HFF-Myc (cell line): ENCODE measurements around the gene FLT1.

Source experiments
- DNase-seq: peaks from one replicate; pipeline ENCODE4 v3.0.0-alpha.2; 2011; ENCODE audit warnings: low read depth; ENCODE audit errors: extremely low read depth
- H3K4me3 ChIP-seq: replicated peaks from 2 replicates; pipeline ENCODE4 v1.5.1; 2011; ENCODE audit warnings: low read depth, mild to moderate bottlenecking, control low read depth, low read length
- TF ChIP-seq, protein P1 (sequence below): IDR thresholded peaks from 2 replicates; pipeline ENCODE4 v1.5.1; 2012; ENCODE audit warnings: mild to moderate bottlenecking, low read depth, low read length, control low read depth; ENCODE audit errors: missing control alignments

FLT1 gene, protein sequence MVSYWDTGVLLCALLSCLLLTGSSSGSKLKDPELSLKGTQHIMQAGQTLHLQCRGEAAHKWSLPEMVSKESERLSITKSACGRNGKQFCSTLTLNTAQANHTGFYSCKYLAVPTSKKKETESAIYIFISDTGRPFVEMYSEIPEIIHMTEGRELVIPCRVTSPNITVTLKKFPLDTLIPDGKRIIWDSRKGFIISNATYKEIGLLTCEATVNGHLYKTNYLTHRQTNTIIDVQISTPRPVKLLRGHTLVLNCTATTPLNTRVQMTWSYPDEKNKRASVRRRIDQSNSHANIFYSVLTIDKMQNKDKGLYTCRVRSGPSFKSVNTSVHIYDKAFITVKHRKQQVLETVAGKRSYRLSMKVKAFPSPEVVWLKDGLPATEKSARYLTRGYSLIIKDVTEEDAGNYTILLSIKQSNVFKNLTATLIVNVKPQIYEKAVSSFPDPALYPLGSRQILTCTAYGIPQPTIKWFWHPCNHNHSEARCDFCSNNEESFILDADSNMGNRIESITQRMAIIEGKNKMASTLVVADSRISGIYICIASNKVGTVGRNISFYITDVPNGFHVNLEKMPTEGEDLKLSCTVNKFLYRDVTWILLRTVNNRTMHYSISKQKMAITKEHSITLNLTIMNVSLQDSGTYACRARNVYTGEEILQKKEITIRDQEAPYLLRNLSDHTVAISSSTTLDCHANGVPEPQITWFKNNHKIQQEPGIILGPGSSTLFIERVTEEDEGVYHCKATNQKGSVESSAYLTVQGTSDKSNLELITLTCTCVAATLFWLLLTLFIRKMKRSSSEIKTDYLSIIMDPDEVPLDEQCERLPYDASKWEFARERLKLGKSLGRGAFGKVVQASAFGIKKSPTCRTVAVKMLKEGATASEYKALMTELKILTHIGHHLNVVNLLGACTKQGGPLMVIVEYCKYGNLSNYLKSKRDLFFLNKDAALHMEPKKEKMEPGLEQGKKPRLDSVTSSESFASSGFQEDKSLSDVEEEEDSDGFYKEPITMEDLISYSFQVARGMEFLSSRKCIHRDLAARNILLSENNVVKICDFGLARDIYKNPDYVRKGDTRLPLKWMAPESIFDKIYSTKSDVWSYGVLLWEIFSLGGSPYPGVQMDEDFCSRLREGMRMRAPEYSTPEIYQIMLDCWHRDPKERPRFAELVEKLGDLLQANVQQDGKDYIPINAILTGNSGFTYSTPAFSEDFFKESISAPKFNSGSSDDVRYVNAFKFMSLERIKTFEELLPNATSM (N-terminal part only)

DNA sequence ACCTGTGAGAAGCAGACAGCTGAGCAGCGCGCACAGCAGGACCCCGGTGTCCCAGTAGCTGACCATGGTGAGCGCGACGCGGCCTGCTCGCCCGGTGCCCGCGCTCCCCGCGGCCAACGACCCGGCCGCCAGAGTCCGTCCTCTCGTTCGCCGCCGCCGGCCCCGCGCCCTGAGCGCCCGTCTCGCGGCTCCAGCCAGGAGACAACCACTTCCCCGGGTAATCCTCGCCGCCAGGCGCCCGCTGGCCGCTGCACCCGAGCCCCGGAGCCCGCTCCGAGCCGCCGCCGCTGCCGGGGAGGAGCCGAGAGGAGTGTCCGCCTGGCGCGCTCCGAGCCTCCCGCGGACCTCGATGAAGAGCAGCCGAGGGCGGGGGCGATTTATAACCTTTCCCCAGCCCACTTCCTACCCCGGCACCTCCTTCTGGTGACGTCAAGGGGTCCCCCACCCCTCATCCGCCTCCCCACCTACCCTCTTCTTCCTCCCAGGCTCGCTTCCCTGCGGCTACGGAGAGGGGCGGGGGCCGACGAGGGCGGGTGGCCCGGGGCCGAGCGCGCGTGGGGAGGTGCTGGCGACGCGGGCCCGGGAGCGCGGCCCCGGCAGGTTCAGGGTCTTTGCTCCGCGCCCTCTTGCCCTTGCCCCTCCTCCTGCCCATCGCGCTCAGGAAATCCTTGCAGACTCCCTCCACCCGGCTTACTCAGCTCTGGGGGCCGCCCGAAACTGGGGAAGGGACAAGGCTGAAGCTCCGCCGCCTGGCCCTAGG is at the start of gene FLT1:
Gene FLT1, minus strand, starts transcription at position 351 of the 760 bp plus-strand sequence. Its CDS starts 285 bp downstream, at position 66.
- H3K4me3 ChIP-seq = peak within 1 kb of the TSS; percentile 73
- no peak for DNase-seq
- TF ChIP-seq, protein P1, sequence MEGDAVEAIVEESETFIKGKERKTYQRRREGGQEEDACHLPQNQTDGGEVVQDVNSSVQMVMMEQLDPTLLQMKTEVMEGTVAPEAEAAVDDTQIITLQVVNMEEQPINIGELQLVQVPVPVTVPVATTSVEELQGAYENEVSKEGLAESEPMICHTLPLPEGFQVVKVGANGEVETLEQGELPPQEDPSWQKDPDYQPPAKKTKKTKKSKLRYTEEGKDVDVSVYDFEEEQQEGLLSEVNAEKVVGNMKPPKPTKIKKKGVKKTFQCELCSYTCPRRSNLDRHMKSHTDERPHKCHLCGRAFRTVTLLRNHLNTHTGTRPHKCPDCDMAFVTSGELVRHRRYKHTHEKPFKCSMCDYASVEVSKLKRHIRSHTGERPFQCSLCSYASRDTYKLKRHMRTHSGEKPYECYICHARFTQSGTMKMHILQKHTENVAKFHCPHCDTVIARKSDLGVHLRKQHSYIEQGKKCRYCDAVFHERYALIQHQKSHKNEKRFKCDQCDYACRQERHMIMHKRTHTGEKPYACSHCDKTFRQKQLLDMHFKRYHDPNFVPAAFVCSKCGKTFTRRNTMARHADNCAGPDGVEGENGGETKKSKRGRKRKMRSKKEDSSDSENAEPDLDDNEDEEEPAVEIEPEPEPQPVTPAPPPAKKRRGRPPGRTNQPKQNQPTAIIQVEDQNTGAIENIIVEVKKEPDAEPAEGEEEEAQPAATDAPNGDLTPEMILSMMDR = no peak

DNA sequence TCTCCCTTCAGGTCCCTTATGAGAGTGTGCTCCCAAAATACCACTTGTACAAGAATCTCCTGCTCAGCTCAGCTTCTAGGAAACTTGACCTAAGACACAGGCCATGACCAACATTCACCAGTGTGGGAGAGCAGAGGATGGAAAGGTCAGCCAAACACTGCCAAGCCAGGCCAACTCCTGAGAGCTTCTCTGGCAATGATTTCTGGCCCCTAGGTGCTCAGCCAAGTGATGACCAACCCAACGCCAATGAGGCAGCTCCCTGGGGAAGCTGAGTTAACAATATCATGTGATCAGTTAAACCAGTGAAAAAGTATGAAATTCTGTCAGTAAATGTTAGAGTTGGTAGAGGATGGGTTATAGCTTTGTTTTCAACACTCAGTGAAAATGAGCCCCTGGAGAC is 49.1 kb upstream of the FLT1 start:
- no peak for DNase-seq
- H3K4me3 ChIP-seq = no peak overlapping the region
- TF ChIP-seq, protein P1 = no peak

DNA sequence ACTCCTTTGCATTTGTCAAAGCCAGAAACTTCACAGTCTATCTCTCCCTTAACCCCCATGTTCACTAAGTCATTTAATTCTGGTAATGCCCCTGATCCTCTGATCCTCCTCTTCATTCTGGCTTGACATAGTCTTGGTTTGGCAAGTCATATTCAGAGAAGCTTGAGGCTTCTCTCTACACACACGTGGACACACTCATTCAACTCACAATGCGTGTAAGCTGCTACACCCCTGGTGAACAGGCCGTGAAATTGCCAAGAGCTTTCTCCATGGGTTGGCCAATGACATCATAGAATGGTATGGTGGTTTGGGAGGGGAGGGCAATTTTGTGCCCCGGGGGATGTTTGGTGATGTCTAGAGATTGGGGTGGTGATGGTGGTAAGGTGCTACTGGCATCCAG is 47.9 kb upstream of the FLT1 start:
- TF ChIP-seq, protein P1 = no peak
- no peak overlapping the region for H3K4me3 ChIP-seq
- no peak for DNase-seq

DNA sequence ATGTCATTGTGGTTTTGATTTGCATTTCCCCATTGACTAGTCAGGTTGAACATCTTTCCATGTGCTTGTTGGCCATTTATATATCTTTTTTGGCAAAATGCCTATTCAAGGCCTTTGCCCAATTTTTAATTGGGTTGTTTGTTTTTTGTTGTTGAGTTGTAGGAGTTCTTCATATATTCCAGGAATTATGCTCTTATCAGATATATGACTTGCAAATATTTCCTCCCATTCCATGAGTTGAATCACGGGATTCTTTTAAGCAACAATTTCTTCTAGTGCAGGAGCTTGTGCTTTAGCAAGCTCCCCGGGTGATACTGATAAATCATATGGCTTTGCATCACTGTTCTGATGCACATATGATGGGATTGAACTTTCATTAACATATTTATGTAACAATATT is 47.0 kb upstream of the FLT1 start:
- H3K4me3 ChIP-seq = no peak overlapping the region
- no peak for DNase-seq
- TF ChIP-seq, protein P1 = no peak

DNA sequence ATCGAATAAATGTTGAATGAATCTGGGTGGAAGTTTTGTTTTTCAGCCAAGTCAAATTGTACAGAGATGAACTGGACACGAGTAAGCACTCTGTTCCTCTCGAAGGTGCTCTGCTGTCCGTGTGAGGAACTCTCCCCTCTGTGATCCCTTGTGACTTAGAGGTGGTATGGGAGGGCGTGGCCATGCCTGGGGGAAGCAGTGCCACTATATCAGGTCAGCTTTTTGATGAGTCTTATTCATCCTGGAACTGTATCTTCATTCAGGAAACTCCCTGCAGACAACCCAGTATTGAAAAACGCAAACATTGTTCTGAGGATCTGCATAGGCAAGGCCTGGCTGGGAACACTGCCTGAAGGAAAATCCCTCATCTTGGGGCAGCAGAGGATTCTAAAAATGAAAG is 45.7 kb upstream of the FLT1 start:
- DNase-seq = no peak
- TF ChIP-seq, protein P1 = no peak
- no peak overlapping the region for H3K4me3 ChIP-seq
